ENCODE results near the gene NOC4L. TPM values are rescaled to one million over a fixed set of nuclear protein-coding genes. Genes with fewer than 3 reads are reported as not detected.

The NOC4L gene
- total RNA-seq, 1 experiment from 2014 or later = 39.6 TPM

DNA sequence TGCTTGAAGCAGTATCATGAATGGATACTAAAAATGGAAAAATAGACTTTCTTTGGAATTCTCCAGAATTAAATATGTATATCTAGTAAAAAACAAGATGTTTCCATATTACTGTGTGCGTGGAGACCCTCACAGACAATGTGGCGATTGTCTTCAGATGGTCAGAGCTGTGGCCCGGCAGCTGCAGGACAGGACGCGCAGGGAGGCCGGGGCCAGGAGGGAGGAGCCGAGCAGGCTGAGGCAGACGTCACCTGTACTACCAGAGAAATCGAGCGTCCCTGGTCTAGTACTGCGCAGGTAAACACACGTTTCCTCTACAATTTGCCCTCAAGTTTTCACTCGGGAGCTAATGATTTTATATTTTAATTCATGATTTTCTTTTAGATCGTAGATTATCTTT is 23.0 kb upstream of the NOC4L start:
- no peaks in the 10 kb centered on the region for H3K36me3 ChIP-seq (ENCODE audit: control insufficient read depth, insufficient read depth, low read length)
- DNase-seq = no peak
- POLR2A ChIA-PET = no interaction called here
- H3K4me3 ChIP-seq (ENCODE audit: low read depth, low read length) = no peak overlapping the region
- H3K9me3 ChIP-seq = no peaks in the 10 kb centered on the region
- Mint-ChIP-seq H3K27me3 (ENCODE audit: insufficient read depth, unreplicated experiment) (no peaks in the 10 kb centered on the region), H3K36me3 (ENCODE audit: insufficient read depth, unreplicated experiment) (peaks cover 14% of the 10 kb centered on the region), H3K4me3 (ENCODE audit: unreplicated experiment) (no peak overlapping the region), H3K9me3 (ENCODE audit: unreplicated experiment) (no peaks in the 10 kb centered on the region), H3K27ac (ENCODE audit: unreplicated experiment) (no peak overlapping the region), H3K4me1 (ENCODE audit: low read depth, unreplicated experiment) (no peaks in the 10 kb centered on the region)
- CTCF ChIA-PET = no interaction called here
- intact Hi-C loops (cut with micrococcal nuclease; ENCODE audit: unreplicated experiment) = no loop called here
- BruUV-seq (replicated peaks) = no TSS peak
- TF ChIP-seq, protein P1, sequence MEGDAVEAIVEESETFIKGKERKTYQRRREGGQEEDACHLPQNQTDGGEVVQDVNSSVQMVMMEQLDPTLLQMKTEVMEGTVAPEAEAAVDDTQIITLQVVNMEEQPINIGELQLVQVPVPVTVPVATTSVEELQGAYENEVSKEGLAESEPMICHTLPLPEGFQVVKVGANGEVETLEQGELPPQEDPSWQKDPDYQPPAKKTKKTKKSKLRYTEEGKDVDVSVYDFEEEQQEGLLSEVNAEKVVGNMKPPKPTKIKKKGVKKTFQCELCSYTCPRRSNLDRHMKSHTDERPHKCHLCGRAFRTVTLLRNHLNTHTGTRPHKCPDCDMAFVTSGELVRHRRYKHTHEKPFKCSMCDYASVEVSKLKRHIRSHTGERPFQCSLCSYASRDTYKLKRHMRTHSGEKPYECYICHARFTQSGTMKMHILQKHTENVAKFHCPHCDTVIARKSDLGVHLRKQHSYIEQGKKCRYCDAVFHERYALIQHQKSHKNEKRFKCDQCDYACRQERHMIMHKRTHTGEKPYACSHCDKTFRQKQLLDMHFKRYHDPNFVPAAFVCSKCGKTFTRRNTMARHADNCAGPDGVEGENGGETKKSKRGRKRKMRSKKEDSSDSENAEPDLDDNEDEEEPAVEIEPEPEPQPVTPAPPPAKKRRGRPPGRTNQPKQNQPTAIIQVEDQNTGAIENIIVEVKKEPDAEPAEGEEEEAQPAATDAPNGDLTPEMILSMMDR (IDR thresholded peaks at IDR 0.05; ENCODE audit: insufficient read depth in 1 of 2, low read depth in 1 of 2, low read length in 1 of 2, severe bottlenecking in 1 of 2, unreplicated experiment in 1 of 2) = no peak
- H3K4me1 ChIP-seq = no peaks in the 10 kb centered on the region
- no peaks in the 10 kb centered on the region for H3K27me3 ChIP-seq (replicated peaks; ENCODE audit: control insufficient read depth, insufficient read depth, low read length)

DNA sequence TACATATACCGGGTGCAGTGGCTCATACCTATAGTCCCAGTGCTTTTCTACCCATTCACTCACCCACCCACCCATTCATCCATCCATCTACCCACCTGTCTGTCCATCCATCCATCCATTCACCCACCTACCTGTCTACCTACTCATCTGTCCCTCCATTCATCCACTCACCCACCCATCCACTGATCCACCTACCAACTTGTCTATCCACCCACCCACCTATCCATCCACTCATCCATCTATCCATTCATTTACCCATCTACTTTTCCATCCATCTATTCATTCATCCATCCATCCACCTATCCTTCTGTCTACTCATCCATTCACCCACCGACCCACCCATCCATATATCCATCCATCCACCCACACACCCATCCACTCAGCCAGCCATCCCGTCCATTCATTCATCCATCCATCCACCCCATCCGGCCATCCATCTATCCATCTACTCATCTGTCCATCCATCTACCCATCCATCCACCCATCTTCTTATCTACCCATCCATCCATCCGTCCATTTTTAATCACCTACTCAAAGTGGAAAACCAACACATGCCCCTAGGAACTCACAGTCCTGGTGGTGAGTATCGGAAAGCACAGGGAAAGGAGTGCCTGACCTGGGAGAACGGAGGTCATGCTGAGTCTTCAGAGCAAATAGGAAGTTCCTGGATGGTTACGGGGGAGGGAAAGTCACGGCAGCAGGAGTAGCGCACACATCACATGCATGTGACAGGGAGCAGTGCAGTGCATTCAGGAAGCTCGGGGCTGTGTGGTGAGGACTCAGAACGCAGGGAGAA is 20.1 kb upstream of the NOC4L start:
- ChIA-PET CTCF (no interaction called here), POLR2A (no interaction called here)
- Mint-ChIP-seq H3K27ac (ENCODE audit: unreplicated experiment) (no peak overlapping the region), H3K9me3 (ENCODE audit: unreplicated experiment) (no peaks in the 10 kb centered on the region), H3K36me3 (ENCODE audit: insufficient read depth, unreplicated experiment) (peaks cover 23% of the 10 kb centered on the region), H3K4me1 (ENCODE audit: low read depth, unreplicated experiment) (no peaks in the 10 kb centered on the region), H3K4me3 (ENCODE audit: unreplicated experiment) (no peak overlapping the region), H3K27me3 (ENCODE audit: insufficient read depth, unreplicated experiment) (no peaks in the 10 kb centered on the region)
- TF ChIP-seq, protein P1 (IDR thresholded peaks at IDR 0.05; ENCODE audit: insufficient read depth in 1 of 2, low read depth in 1 of 2, low read length in 1 of 2, severe bottlenecking in 1 of 2, unreplicated experiment in 1 of 2) = no peak
- intact Hi-C loops (cut with micrococcal nuclease; ENCODE audit: unreplicated experiment) = no loop called here
- DNase-seq = no peak
- Histone ChIP-seq H3K9me3 (no peaks in the 10 kb centered on the region), H3K4me3 (ENCODE audit: low read depth, low read length) (no peak overlapping the region), H3K36me3 (ENCODE audit: control insufficient read depth, insufficient read depth, low read length) (0 out of 2 replicates have a peak, but pooled peaks cover 1% of the 10 kb centered on the region), H3K27me3 (replicated peaks; ENCODE audit: control insufficient read depth, insufficient read depth, low read length) (no peaks in the 10 kb centered on the region), H3K4me1 (no peaks in the 10 kb centered on the region)
- BruUV-seq (replicated peaks) = no TSS peak

DNA sequence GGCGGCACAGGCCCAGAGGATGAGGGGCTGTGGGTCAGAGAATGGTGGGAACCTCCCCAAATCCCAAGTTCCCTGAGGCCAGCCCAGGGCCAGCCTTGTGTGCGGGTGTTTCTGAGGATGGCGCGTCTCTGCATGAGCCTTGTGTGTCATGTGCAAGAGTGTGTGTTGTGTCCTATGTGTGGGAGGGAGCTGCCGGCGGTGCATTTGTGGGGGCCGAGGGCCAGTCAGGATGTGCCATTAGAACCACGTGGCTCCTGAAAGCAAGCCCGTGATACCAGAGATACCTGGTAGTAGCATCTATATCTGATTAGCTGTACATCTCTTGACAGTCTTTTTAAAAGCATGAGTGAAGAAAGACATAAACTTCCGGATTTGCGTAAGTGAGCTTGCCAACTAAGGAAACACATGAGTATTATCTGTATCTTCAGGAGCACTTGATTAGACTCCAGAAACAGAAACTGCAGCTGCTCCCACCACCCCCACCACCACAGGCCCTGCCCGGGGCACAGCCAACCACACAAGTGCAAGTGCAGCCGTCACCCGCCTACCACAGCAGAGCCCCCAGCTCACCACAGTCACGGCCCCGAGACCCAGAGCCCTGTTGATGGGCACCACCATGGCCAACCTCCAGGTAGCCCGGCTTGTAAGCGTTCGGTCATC is 19.4 kb upstream of the NOC4L start:
- DNase-seq = no peak
- Mint-ChIP-seq H3K9me3 (ENCODE audit: unreplicated experiment) (no peaks in the 10 kb centered on the region), H3K27ac (ENCODE audit: unreplicated experiment) (no peak overlapping the region), H3K36me3 (ENCODE audit: insufficient read depth, unreplicated experiment) (peaks cover 23% of the 10 kb centered on the region), H3K4me1 (ENCODE audit: low read depth, unreplicated experiment) (no peaks in the 10 kb centered on the region), H3K27me3 (ENCODE audit: insufficient read depth, unreplicated experiment) (no peaks in the 10 kb centered on the region), H3K4me3 (ENCODE audit: unreplicated experiment) (no peak overlapping the region)
- no TSS peak for BruUV-seq (replicated peaks)
- CTCF ChIA-PET = no interaction called here
- H3K4me1 ChIP-seq = no peaks in the 10 kb centered on the region
- intact Hi-C loops (cut with micrococcal nuclease; ENCODE audit: unreplicated experiment) = no loop called here
- TF ChIP-seq, protein P1 (IDR thresholded peaks at IDR 0.05; ENCODE audit: insufficient read depth in 1 of 2, low read depth in 1 of 2, low read length in 1 of 2, severe bottlenecking in 1 of 2, unreplicated experiment in 1 of 2) = no peak
- no peaks in the 10 kb centered on the region for H3K9me3 ChIP-seq
- POLR2A ChIA-PET = no interaction called here
- H3K4me3 ChIP-seq (ENCODE audit: low read depth, low read length) = no peak overlapping the region
- H3K27me3 ChIP-seq (replicated peaks; ENCODE audit: control insufficient read depth, insufficient read depth, low read length) = no peaks in the 10 kb centered on the region
- 0 out of 2 replicates have a peak, but pooled peaks cover 1% of the 10 kb centered on the region for H3K36me3 ChIP-seq (ENCODE audit: control insufficient read depth, insufficient read depth, low read length)

Measured in Caco-2 (cell line).